Panc1 (cell line): Measurements from ENCODE around the gene BAIAP3. TPM values are rescaled to one million over a fixed set of nuclear protein-coding genes. Genes with fewer than 3 reads are reported as not detected.

Experiments
- ATAC-seq: fragments of 200-7000 bp; cut with Tn5 transposase; 2 replicates; pipeline ENCODE4 v1.9.1; 2020; ENCODE audit warnings: mild to moderate bottlenecking, moderate library complexity
- BruUV-seq: library from RNA; stranded (reverse); fragments of 400-500 nt; replicated peaks from 2 replicates; lab custom pipeline; 2021; lab: Mats Ljungman, UMichigan
- CTCF ChIA-PET: fragments of 300-600 bp; sonication (Branson Sonifier 250); formaldehyde crosslinking; loops from one replicate; lab custom pipeline; 2022; ENCODE audit warnings: antibody characterized with exemption; lab: Charles Lee
- POLR2A ChIA-PET: fragments of 300-600 bp; sonication (Branson Sonifier 250); formaldehyde crosslinking; loops from one replicate; lab custom pipeline; 2022; ENCODE audit warnings: antibody characterized with exemption; lab: Charles Lee
- DNase-seq: peaks from one replicate; pipeline ENCODE4 v3.0.0-alpha.2; 2010; ENCODE audit warnings: low read depth, low spot score
- H3K27ac ChIP-seq: 2 replicates; pipeline ENCODE4 v1.5.1; 2011; ENCODE audit warnings: mild to moderate bottlenecking, low read length, inconsistent platforms
- H3K27me3 ChIP-seq: fragments of 200-500 bp; sonication (Bioruptor generic); 2 replicates; pipeline ENCODE4 v1.6.0; 2014; ENCODE audit warnings: low read length, inconsistent platforms; ENCODE audit not compliant: control insufficient read depth, insufficient read depth
- H3K36me3 ChIP-seq: fragments of 200-500 bp; sonication (Bioruptor generic); 2 replicates; pipeline ENCODE4 v1.5.1; 2014; ENCODE audit warnings: inconsistent platforms, mild to moderate bottlenecking, low read length, moderate library complexity; ENCODE audit not compliant: control insufficient read depth, insufficient read depth
- H3K4me1 ChIP-seq: 2 replicates; pipeline ENCODE4 v1.5.1; 2011; ENCODE audit warnings: inconsistent platforms, mild to moderate bottlenecking, low read length, moderate library complexity; ENCODE audit not compliant: control insufficient read depth, insufficient read depth
- H3K4me3 ChIP-seq, 2 experiments: 2 replicates each; pipeline ENCODE4 v1.5.1; 2011 to 2012; ENCODE audit warnings: low read depth in 2 of 2, low read length in 2 of 2, mild to moderate bottlenecking in 2 of 2, inconsistent platforms in 1 of 2, moderate library complexity in 1 of 2
- H3K9me3 ChIP-seq: fragments of 200-500 bp; sonication (Bioruptor generic); 2 replicates; pipeline ENCODE4 v1.5.1; 2014; ENCODE audit warnings: low read depth, mild to moderate bottlenecking, inconsistent platforms, low read length, moderate library complexity; ENCODE audit not compliant: control insufficient read depth, insufficient read depth
- POLR2AphosphoS5 ChIP-seq: IDR thresholded peaks from 2 replicates; pipeline ENCODE4 v1.6.1; 2012; ENCODE audit warnings: mild to moderate bottlenecking, low read depth, low read length, moderate library complexity
- SIN3A ChIP-seq: IDR thresholded peaks from 2 replicates; pipeline ENCODE4 v1.6.1; 2012; ENCODE audit warnings: low read depth, mild to moderate bottlenecking, low read length, moderate library complexity, borderline replicate concordance; ENCODE audit not compliant: insufficient read depth
- TCF7L2 ChIP-seq: IDR thresholded peaks from 2 replicates; pipeline ENCODE4 v1.6.1; 2011; ENCODE audit warnings: mild to moderate bottlenecking, low read depth, low read length, inconsistent platforms
- in situ Hi-C: cut with HindIII; loops from 2 replicates; pipeline ENCODE4 v1.10.0; 2016; ENCODE audit warnings: low sequenced_read_pairs, low pct_unique_long_range_greater_than_20kb
- intact Hi-C: fragments of 100-400 bp; cut with micrococcal nuclease; formaldehyde crosslinking; loops from one replicate; pipeline ENCODE4 v1.10.0; 2022; ENCODE audit not compliant: unreplicated experiment
- total RNA-seq: library from RNA; stranded (reverse); gene quantifications from one replicate; pipeline ENCODE4 v1.2.1, GENCODE V29; 2021; ENCODE audit not compliant: unreplicated experiment
- TF ChIP-seq, protein P1 (sequence below), 2 experiments: IDR thresholded peaks; 2 replicates each; pipeline ENCODE4 v1.6.1; 2011 to 2012; ENCODE audit warnings: low read depth in 2 of 2, control low read depth in 1 of 2, low read length in 1 of 2, mild to moderate bottlenecking in 1 of 2, moderate library complexity in 1 of 2; ENCODE audit not compliant: insufficient read depth in 1 of 2
- TF ChIP-seq, protein P2 (sequence below): fragments of 450-650 bp; IDR thresholded peaks from 2 replicates; pipeline ENCODE4 v1.5.1; 2017; ENCODE audit warnings: mild to moderate bottlenecking

Gene BAIAP3
- total RNA-seq, 1 experiment from 2014 or later: 9.4 TPM

DNA sequence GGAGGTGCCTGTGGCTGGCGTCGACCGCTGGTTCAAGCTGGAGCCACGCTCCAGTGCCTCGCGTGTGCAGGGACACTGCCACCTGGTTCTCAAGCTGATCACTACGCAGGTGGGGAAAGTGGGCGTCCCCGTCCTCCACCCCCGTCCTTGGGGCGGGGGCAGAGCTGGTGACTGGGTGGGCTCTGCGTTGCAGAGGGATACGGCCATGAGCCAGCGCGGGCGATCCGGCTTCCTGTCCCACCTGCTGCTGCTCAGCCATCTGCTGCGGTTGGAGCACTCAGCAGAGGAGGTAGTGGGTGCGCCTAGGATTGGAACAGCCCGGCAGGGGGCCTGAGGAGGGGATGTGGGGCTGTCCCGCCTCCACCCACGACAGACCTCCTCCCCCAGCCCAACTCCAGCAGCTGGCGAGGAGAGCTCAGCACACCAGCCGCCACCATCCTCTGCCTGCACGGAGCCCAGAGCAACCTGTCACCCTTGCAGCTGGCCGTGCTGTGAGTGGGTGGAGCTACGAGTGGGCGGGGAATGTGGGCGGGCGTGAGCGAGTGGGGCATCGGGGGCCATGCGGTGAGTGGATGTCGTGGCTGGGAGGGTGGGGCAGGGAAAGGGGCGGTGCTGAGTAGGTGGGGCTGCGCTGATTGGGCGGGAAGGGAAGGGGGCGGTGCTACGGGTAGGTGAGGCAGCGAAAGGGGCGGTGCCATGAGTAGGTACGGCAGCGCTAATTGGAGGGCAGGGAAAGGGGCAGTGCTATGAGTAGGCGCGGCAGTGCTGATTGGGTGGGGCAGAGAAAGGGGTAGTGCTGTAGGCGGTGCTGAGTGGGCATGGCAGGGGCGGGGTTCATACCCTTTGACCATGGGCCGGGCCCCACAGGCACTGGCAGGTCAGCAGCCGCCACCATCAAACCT is 9.3 kb downstream of the BAIAP3 start:
- in situ Hi-C loops (no loop called here), intact Hi-C loops (no loop called here)
- H3K27me3 ChIP-seq: no peaks in the 10 kb centered on the region
- no peaks in the 10 kb centered on the region for H3K36me3 ChIP-seq
- DNase-seq (peak; percentile 63), ATAC-seq (peak; percentile 92)
- no peak for TF ChIP-seq POLR2AphosphoS5
- TF ChIP-seq, protein P1, sequence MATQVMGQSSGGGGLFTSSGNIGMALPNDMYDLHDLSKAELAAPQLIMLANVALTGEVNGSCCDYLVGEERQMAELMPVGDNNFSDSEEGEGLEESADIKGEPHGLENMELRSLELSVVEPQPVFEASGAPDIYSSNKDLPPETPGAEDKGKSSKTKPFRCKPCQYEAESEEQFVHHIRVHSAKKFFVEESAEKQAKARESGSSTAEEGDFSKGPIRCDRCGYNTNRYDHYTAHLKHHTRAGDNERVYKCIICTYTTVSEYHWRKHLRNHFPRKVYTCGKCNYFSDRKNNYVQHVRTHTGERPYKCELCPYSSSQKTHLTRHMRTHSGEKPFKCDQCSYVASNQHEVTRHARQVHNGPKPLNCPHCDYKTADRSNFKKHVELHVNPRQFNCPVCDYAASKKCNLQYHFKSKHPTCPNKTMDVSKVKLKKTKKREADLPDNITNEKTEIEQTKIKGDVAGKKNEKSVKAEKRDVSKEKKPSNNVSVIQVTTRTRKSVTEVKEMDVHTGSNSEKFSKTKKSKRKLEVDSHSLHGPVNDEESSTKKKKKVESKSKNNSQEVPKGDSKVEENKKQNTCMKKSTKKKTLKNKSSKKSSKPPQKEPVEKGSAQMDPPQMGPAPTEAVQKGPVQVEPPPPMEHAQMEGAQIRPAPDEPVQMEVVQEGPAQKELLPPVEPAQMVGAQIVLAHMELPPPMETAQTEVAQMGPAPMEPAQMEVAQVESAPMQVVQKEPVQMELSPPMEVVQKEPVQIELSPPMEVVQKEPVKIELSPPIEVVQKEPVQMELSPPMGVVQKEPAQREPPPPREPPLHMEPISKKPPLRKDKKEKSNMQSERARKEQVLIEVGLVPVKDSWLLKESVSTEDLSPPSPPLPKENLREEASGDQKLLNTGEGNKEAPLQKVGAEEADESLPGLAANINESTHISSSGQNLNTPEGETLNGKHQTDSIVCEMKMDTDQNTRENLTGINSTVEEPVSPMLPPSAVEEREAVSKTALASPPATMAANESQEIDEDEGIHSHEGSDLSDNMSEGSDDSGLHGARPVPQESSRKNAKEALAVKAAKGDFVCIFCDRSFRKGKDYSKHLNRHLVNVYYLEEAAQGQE (IDR thresholded peaks at IDR 0.05; ENCODE audit: insufficient read depth in 1 of 2, low read depth in 2 of 2, low read length in 1 of 2): no peak
- TF ChIP-seq SIN3A: no peak
- TF ChIP-seq, protein P2, sequence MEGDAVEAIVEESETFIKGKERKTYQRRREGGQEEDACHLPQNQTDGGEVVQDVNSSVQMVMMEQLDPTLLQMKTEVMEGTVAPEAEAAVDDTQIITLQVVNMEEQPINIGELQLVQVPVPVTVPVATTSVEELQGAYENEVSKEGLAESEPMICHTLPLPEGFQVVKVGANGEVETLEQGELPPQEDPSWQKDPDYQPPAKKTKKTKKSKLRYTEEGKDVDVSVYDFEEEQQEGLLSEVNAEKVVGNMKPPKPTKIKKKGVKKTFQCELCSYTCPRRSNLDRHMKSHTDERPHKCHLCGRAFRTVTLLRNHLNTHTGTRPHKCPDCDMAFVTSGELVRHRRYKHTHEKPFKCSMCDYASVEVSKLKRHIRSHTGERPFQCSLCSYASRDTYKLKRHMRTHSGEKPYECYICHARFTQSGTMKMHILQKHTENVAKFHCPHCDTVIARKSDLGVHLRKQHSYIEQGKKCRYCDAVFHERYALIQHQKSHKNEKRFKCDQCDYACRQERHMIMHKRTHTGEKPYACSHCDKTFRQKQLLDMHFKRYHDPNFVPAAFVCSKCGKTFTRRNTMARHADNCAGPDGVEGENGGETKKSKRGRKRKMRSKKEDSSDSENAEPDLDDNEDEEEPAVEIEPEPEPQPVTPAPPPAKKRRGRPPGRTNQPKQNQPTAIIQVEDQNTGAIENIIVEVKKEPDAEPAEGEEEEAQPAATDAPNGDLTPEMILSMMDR: no peak
- no peak for TF ChIP-seq TCF7L2
- H3K4me1 ChIP-seq: peaks cover 3% of the 10 kb centered on the region; the same call in 1 of the 2 replicates
- no peak overlapping the region for H3K27ac ChIP-seq
- H3K9me3 ChIP-seq: no peaks in the 10 kb centered on the region
- ChIA-PET CTCF (interaction anchor here (0.6 to 1.9 kb wide), 5 partner anchors 12 to 652 kb away, joined by 3 to 8 read pairs (median 6); no protein-coding TSS in a partner anchor), POLR2A (interaction anchor here (0.7 kb wide), 1 partner anchor 626 kb away, joined by 6 read pairs; no protein-coding TSS in a partner anchor)
- peak overlapping the region; percentile 11 to 37 for H3K4me3 ChIP-seq
- BruUV-seq: no TSS peak

- no TSS peak for BruUV-seq
- in situ Hi-C loops: no loop called here
- CTCF ChIA-PET: interaction anchor here (1.9 kb wide), 1 partner anchor 13 kb away, joined by 7 read pairs; no protein-coding TSS in a partner anchor
- intact Hi-C loops: no loop called here
- ATAC-seq (no peak), DNase-seq (no peak)
- Histone ChIP-seq H3K27me3 (no peaks in the 10 kb centered on the region), H3K4me1 (peaks cover 1% of the 10 kb centered on the region; the same call in 1 of the 2 replicates), H3K36me3 (no peaks in the 10 kb centered on the region), H3K9me3 (no peaks in the 10 kb centered on the region), H3K27ac (no peak overlapping the region), H3K4me3 (peak overlapping the region in 1 of 2 experiments; percentile 24; a peak in 2 of 4 replicates)
- POLR2A ChIA-PET: no interaction called here
- TF ChIP-seq POLR2AphosphoS5: no peak
- TF ChIP-seq, protein P2: no peak
- TF ChIP-seq TCF7L2: no peak
- TF ChIP-seq, protein P1 (IDR thresholded peaks at IDR 0.05; ENCODE audit: insufficient read depth in 1 of 2, low read depth in 2 of 2, low read length in 1 of 2): no peak
- no peak for TF ChIP-seq SIN3A
Measured at GRCh38 chr16:1343428-1344242, 10.2 kb downstream of the BAIAP3 start.
